ENCODE measurements around the gene CRTC2.
A peak's percentile ranks its signal among the peaks of the same experiment; 100 is the strongest.

CRTC2 gene

DNA sequence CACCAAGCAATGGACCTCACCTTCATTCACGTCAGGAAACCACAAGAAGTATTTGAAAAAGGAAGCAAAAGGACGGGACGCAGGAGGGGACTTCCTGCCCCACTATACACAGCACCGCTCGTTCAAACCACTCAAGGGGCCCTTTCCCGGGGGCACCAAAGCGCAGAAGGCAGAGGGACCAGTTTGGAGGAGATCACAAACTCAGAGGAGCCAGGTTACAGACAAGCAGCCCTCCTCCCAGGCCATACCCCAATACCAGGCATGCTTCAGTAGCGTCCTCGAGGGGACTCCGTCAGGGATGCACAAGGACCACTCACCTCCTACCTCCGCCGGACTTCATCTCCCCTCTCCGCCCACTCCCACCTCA lies 685 bp downstream of the CRTC2 start:
- Histone ChIP-seq H3K4me3 (IDR thresholded peaks at IDR 0.05; ENCODE audit: insufficient read depth, low read depth, low read length) (peak overlapping the region; percentile 99), H2AFZ (ENCODE audit: low read depth) (peak overlapping the region; percentile 76), H3K36me3 (ENCODE audit: insufficient read depth) (no peaks in the 10 kb centered on the region; the same call in 1 of the 2 replicates), H3K4me1 (ENCODE audit: low read depth, poor library complexity, severe bottlenecking) (peaks cover 39% of the 10 kb centered on the region), H3K27me3 (ENCODE audit: insufficient read depth, low read depth) (no peaks in the 10 kb centered on the region), H3K27ac (peak overlapping the region; percentile 38), H3K79me2 (ENCODE audit: insufficient read depth, low read depth) (peaks cover 52% of the 10 kb centered on the region), H3K4me2 (peak overlapping the region; percentile 70), H4K20me1 (ENCODE audit: insufficient read depth) (0 out of 2 replicates have a peak, but pooled peaks cover 7% of the 10 kb centered on the region), H3K9ac (peak overlapping the region; percentile 55)
- no peak for TF ChIP-seq CTCF (conservative IDR thresholded peaks at IDR 0.05; ENCODE audit: low read depth, low read length)

GRCh38 chr1:153956997-153957715 lies 1.3 kb downstream of the CRTC2 start:
- no peak for TF ChIP-seq CTCF (conservative IDR thresholded peaks at IDR 0.05; ENCODE audit: low read depth, low read length)
- peak overlapping the region; percentile 38; the same call in 1 of the 2 replicates for H3K27ac ChIP-seq
- peaks cover 46% of the 10 kb centered on the region for H3K79me2 ChIP-seq (ENCODE audit: insufficient read depth, low read depth)
- H4K20me1 ChIP-seq (ENCODE audit: insufficient read depth) = 0 out of 2 replicates have a peak, but pooled peaks cover 7% of the 10 kb centered on the region
- peak overlapping the region; percentile 70 for H3K4me2 ChIP-seq
- H3K4me1 ChIP-seq (ENCODE audit: low read depth, poor library complexity, severe bottlenecking) = peaks cover 34% of the 10 kb centered on the region
- peak overlapping the region; percentile 55; the same call in 1 of the 2 replicates for H3K9ac ChIP-seq
- no peaks in the 10 kb centered on the region; the same call in 1 of the 2 replicates for H3K36me3 ChIP-seq (ENCODE audit: insufficient read depth)
- H2AFZ ChIP-seq (ENCODE audit: low read depth) = peak overlapping the region; percentile 76; the same call in 1 of the 2 replicates
- H3K4me3 ChIP-seq (IDR thresholded peaks at IDR 0.05; ENCODE audit: insufficient read depth, low read depth, low read length) = peak overlapping the region; percentile 99
- H3K27me3 ChIP-seq (ENCODE audit: insufficient read depth, low read depth) = no peaks in the 10 kb centered on the region

GRCh38 chr1:153954826-153955225 lies 3.6 kb downstream of the CRTC2 start:
- peaks cover 23% of the 10 kb centered on the region for H3K4me1 ChIP-seq (ENCODE audit: low read depth, poor library complexity, severe bottlenecking)
- no peak overlapping the region for H3K4me3 ChIP-seq (IDR thresholded peaks at IDR 0.05; ENCODE audit: insufficient read depth, low read depth, low read length)
- TF ChIP-seq CTCF (conservative IDR thresholded peaks at IDR 0.05; ENCODE audit: low read depth, low read length) = no peak
- no peak overlapping the region for H2AFZ ChIP-seq (ENCODE audit: low read depth)
- H3K4me2 ChIP-seq = no peak overlapping the region
- H3K79me2 ChIP-seq (ENCODE audit: insufficient read depth, low read depth) = peaks cover 43% of the 10 kb centered on the region
- H3K9ac ChIP-seq = no peak overlapping the region
- 0 out of 2 replicates have a peak, but pooled peaks cover 7% of the 10 kb centered on the region for H4K20me1 ChIP-seq (ENCODE audit: insufficient read depth)
- no peaks in the 10 kb centered on the region; the same call in 1 of the 2 replicates for H3K36me3 ChIP-seq (ENCODE audit: insufficient read depth)
- H3K27me3 ChIP-seq (ENCODE audit: insufficient read depth, low read depth) = no peaks in the 10 kb centered on the region
- H3K27ac ChIP-seq = no peak overlapping the region

- no peak overlapping the region for H3K4me3 ChIP-seq (IDR thresholded peaks at IDR 0.05; ENCODE audit: insufficient read depth, low read depth, low read length)
- H3K9ac ChIP-seq = no peak overlapping the region
- H3K27me3 ChIP-seq (ENCODE audit: insufficient read depth, low read depth) = no peaks in the 10 kb centered on the region
- no peak overlapping the region for H3K27ac ChIP-seq
- H3K4me1 ChIP-seq (ENCODE audit: low read depth, poor library complexity, severe bottlenecking) = peaks cover 18% of the 10 kb centered on the region
- H2AFZ ChIP-seq (ENCODE audit: low read depth) = no peak overlapping the region
- TF ChIP-seq CTCF (conservative IDR thresholded peaks at IDR 0.05; ENCODE audit: low read depth, low read length) = no peak
- H3K4me2 ChIP-seq = no peak overlapping the region
- 0 out of 2 replicates have a peak, but pooled peaks cover 7% of the 10 kb centered on the region for H4K20me1 ChIP-seq (ENCODE audit: insufficient read depth)
- no peaks in the 10 kb centered on the region; the same call in 1 of the 2 replicates for H3K36me3 ChIP-seq (ENCODE audit: insufficient read depth)
- H3K79me2 ChIP-seq (ENCODE audit: insufficient read depth, low read depth) = peaks cover 43% of the 10 kb centered on the region
These were observed 4.5 kb downstream of the CRTC2 start for GRCh38 chr1:153953859-153954365.
